GM23338 (cell line): Measurements from ENCODE around the gene MRM2.

Experiments used
- CTCF ChIP-seq, 2 experiments: fragments of 200-600 bp in 1 of 2; sonication (generic) in 1 of 2; conservative IDR thresholded peaks; 2 replicates each; pipeline versions ENCODE4 v1.5.1 to v1.6.1; 2016 to 2017; ENCODE audit warnings: antibody characterized with exemption in 2 of 2, low read depth in 2 of 2, mild to moderate bottlenecking in 2 of 2, moderate library complexity in 1 of 2
- ETS1 ChIP-seq: IDR thresholded peaks from 2 replicates; pipeline ENCODE4 v1.6.1; 2016; ENCODE audit warnings: antibody characterized with exemption
- EZH2 ChIP-seq: fragments of 200-600 bp; sonication (generic); IDR thresholded peaks from one replicate; pipeline ENCODE4 v1.8.0; 2017; ENCODE audit warnings: antibody characterized with exemption, mild to moderate bottlenecking, low read depth; ENCODE audit not compliant: unreplicated experiment
- EZH2phosphoT487 ChIP-seq: fragments of 200-600 bp; sonication (generic); IDR thresholded peaks from one replicate; pipeline ENCODE4 v1.8.1; 2018; ENCODE audit warnings: antibody characterized with exemption; ENCODE audit not compliant: unreplicated experiment
- POLR2AphosphoS5 ChIP-seq: IDR thresholded peaks from 2 replicates; pipeline ENCODE4 v1.6.1; 2016; ENCODE audit warnings: antibody characterized with exemption, low read depth
- REST ChIP-seq: IDR thresholded peaks from one replicate; pipeline ENCODE4 v1.6.1; 2018; ENCODE audit warnings: antibody characterized with exemption; ENCODE audit not compliant: unreplicated experiment
- STAT1 ChIP-seq: IDR thresholded peaks from one replicate; pipeline ENCODE4 v1.6.1; 2016; ENCODE audit warnings: antibody characterized with exemption; ENCODE audit not compliant: unreplicated experiment

- TF ChIP-seq CTCF (conservative IDR thresholded peaks at IDR 0.05; ENCODE audit: low read depth in 2 of 2) (no peak), POLR2AphosphoS5 (no peak), EZH2 (no peak), EZH2phosphoT487 (no peak), REST (no peak), STAT1 (no peak), ETS1 (no peak)
Observed at GRCh38 chr7:2249744-2250323, 7.8 kb upstream of the MRM2 start.
